DND-41 (cell line): Measurements from ENCODE around the gene FAM180B.

Source experiments
- ATAC-seq: fragments of 200-7000 bp; cut with Tn5 transposase; 3 replicates; pipeline ENCODE4 v1.9.1; 2021; ENCODE audit warnings: low read depth; ENCODE audit not compliant: insufficient read depth
- DNase-seq: peaks from one replicate; pipeline ENCODE4 v3.0.0-alpha.2; 2020
- H2AFZ ChIP-seq: 2 replicates; pipeline ENCODE4 v1.6.0; 2012; ENCODE audit warnings: low read depth, low read length
- H3K27ac ChIP-seq: 2 replicates; pipeline ENCODE4 v1.5.1; 2012; ENCODE audit warnings: low read length, inconsistent platforms
- H3K27me3 ChIP-seq: fragments of 200-600 bp; sonication (generic); 2 replicates; pipeline ENCODE4 v1.6.0; 2012; ENCODE audit warnings: low read length, mild to moderate bottlenecking, inconsistent platforms; ENCODE audit not compliant: insufficient read depth, poor library complexity
- H3K36me3 ChIP-seq: 2 replicates; pipeline ENCODE4 v1.5.1; 2012; ENCODE audit warnings: low read length, inconsistent platforms; ENCODE audit not compliant: insufficient read depth
- H3K4me1 ChIP-seq: 2 replicates; pipeline ENCODE4 v1.5.1; 2012; ENCODE audit warnings: mild to moderate bottlenecking, low read length; ENCODE audit not compliant: insufficient read depth
- H3K4me2 ChIP-seq: 2 replicates; pipeline ENCODE4 v1.6.0; 2012; ENCODE audit warnings: mild to moderate bottlenecking, moderate library complexity, low read length, inconsistent platforms; ENCODE audit not compliant: insufficient read depth
- H3K4me3 ChIP-seq, 2 experiments: fragments of 200-600 bp in 1 of 2; shearing (Covaris generic) in 1 of 2; 2 replicates each; pipeline ENCODE4 v1.5.1; 2012 to 2016; ENCODE audit warnings: inconsistent platforms in 2 of 2, low read length in 2 of 2, mild to moderate bottlenecking in 2 of 2, low read depth in 1 of 2, moderate library complexity in 1 of 2
- H3K79me2 ChIP-seq: 2 replicates; pipeline ENCODE4 v1.6.0; 2012; ENCODE audit warnings: low read length, inconsistent platforms; ENCODE audit not compliant: insufficient read depth
- H3K9ac ChIP-seq: 2 replicates; pipeline ENCODE4 v1.6.0; 2012; ENCODE audit warnings: low read depth, mild to moderate bottlenecking, inconsistent platforms, low read length, moderate library complexity
- H3K9me3 ChIP-seq: 2 replicates; pipeline ENCODE4 v1.5.1; 2012; ENCODE audit warnings: low read length, moderate library complexity, mild to moderate bottlenecking, inconsistent platforms; ENCODE audit not compliant: insufficient read depth, severe bottlenecking
- H4K20me1 ChIP-seq: 2 replicates; pipeline ENCODE4 v1.6.0; 2012; ENCODE audit warnings: low read length; ENCODE audit not compliant: insufficient read depth
- EZH2 ChIP-seq: IDR thresholded peaks from 3 replicates; pipeline ENCODE4 v1.6.1; 2012; ENCODE audit warnings: borderline replicate concordance, low read depth, mild to moderate bottlenecking, moderate library complexity, low read length, inconsistent platforms; ENCODE audit not compliant: severe bottlenecking
- TF ChIP-seq, protein P1 (sequence below): IDR thresholded peaks from 2 replicates; pipeline ENCODE4 v1.5.1; 2012; ENCODE audit warnings: borderline replicate concordance, low read length, moderate library complexity, mild to moderate bottlenecking; ENCODE audit not compliant: poor library complexity, severe bottlenecking; ENCODE audit errors: extremely low read depth

Gene FAM180B

DNA sequence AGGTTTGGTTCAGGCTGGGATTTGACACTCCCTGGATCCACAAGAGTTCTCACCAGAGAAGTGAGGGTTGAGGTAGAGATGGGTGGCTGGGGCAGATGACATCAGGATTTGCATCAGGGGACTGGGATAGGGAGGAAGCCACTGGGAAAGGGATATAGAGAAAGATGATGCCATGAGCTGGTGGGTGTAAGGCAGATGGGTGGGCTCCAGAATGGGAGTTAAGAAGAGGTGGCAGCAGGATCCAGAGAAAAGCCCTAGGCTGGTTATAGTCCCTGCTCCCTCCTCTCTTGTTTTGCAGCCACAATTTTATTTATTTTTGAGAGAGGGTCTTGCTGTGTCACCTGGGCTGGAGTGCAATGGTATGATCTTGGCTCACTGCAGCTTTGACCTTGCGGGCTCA, 9.5 kb downstream of the FAM180B start:
- H3K4me2 ChIP-seq = no peak overlapping the region

DNA sequence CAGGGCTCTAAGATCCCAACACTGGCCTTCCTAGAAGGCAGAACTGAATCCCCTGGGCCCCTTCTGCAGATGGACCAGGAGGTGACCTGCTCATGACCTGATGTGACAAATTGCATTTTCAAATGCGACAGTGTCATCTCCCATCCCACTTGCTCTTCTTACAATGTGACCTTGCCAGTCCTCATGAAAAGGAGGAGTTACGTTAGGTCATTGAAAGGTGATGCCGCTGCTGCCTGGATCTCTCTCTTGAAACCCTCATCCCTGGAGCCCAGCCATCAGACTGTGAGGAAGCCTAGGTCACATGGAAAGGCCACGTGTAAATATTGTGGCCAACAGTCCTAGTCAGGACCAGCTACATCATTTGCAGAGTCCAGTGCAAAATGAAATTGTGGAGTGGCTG, 13.4 kb downstream of the FAM180B start:
- Histone ChIP-seq H3K4me3 (no peak overlapping the region), H3K9me3 (no peaks in the 10 kb centered on the region), H3K27me3 (no peaks in the 10 kb centered on the region), H3K9ac (no peak overlapping the region), H3K79me2 (no peaks in the 10 kb centered on the region), H3K27ac (no peak overlapping the region), H3K4me2 (no peak overlapping the region), H4K20me1 (no peaks in the 10 kb centered on the region), H2AFZ (no peak overlapping the region), H3K4me1 (no peaks in the 10 kb centered on the region), H3K36me3 (no peaks in the 10 kb centered on the region)
- ATAC-seq (no peak), DNase-seq (no peak)
- no peak for TF ChIP-seq EZH2

More for the DNA sequence above, 9.5 kb downstream of the FAM180B start:
- DNase-seq (no peak), ATAC-seq (no peak)
- no peaks in the 10 kb centered on the region for H3K4me1 ChIP-seq
- H3K9ac ChIP-seq = no peak overlapping the region
- TF ChIP-seq, protein P1, sequence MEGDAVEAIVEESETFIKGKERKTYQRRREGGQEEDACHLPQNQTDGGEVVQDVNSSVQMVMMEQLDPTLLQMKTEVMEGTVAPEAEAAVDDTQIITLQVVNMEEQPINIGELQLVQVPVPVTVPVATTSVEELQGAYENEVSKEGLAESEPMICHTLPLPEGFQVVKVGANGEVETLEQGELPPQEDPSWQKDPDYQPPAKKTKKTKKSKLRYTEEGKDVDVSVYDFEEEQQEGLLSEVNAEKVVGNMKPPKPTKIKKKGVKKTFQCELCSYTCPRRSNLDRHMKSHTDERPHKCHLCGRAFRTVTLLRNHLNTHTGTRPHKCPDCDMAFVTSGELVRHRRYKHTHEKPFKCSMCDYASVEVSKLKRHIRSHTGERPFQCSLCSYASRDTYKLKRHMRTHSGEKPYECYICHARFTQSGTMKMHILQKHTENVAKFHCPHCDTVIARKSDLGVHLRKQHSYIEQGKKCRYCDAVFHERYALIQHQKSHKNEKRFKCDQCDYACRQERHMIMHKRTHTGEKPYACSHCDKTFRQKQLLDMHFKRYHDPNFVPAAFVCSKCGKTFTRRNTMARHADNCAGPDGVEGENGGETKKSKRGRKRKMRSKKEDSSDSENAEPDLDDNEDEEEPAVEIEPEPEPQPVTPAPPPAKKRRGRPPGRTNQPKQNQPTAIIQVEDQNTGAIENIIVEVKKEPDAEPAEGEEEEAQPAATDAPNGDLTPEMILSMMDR = no peak
- no peak for TF ChIP-seq EZH2
- no peaks in the 10 kb centered on the region for H4K20me1 ChIP-seq
- H3K79me2 ChIP-seq = no peaks in the 10 kb centered on the region
- H3K9me3 ChIP-seq = no peaks in the 10 kb centered on the region
- no peak overlapping the region for H2AFZ ChIP-seq
- no peaks in the 10 kb centered on the region for H3K36me3 ChIP-seq
- no peak overlapping the region for H3K27ac ChIP-seq
- no peaks in the 10 kb centered on the region for H3K27me3 ChIP-seq
- no peak overlapping the region for H3K4me3 ChIP-seq

DNA sequence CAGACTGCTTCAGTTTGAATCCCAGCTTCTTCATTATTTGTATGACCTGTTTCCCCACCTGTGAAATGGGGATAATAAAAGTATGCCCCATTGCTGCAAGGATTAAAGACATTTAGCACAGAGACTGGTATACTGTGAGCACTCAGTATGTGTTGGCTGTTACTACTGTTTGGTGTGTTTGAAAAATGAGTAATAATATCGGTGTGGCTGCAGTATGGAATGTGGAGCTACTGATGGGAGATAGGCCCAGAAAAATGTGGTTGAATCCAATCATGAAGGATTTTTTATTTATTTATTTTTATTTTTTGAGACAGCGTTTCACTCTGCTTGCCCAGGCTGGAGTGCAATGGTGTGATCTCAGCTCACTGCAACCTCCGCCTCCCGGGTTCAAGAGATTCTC, 16.8 kb downstream of the FAM180B start:
- Histone ChIP-seq H2AFZ (no peak overlapping the region), H3K9me3 (no peaks in the 10 kb centered on the region), H3K4me2 (no peak overlapping the region), H3K36me3 (no peaks in the 10 kb centered on the region), H3K4me3 (no peak overlapping the region), H4K20me1 (no peaks in the 10 kb centered on the region), H3K4me1 (no peaks in the 10 kb centered on the region), H3K27me3 (no peaks in the 10 kb centered on the region), H3K79me2 (no peaks in the 10 kb centered on the region), H3K27ac (no peak overlapping the region), H3K9ac (no peak overlapping the region)
- DNase-seq (no peak), ATAC-seq (no peak)
- TF ChIP-seq, protein P1 = no peak
- no peak for TF ChIP-seq EZH2

DNA sequence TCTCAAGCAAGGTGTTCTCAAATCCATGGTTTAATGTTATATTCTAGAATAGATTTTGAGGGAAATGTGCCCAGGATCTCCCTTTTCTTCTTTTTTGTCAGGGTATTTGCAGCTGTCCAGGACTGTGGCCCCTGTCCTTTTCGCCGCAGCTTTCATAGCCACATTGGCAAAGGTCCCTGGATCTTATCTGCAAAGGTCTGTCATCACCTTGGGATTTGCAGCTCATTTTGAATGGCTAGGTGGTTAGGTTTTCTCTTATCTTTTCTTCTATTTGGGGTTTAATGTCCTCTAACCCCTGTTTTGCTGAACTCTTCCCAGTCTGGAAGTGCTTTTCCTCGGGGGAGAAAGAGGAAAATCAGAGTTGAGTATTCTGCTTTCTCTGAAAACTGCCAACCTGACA, 19.4 kb downstream of the FAM180B start:
- H3K4me1 ChIP-seq = no peaks in the 10 kb centered on the region
- H3K27me3 ChIP-seq = no peaks in the 10 kb centered on the region
- H2AFZ ChIP-seq = no peak overlapping the region
- H3K4me2 ChIP-seq = no peak overlapping the region
- no peak overlapping the region for H3K9ac ChIP-seq
- no peaks in the 10 kb centered on the region for H4K20me1 ChIP-seq
- DNase-seq = no peak
- H3K9me3 ChIP-seq = no peaks in the 10 kb centered on the region
- 0 out of 2 replicates have a peak, but pooled peaks cover under 1% of the 10 kb centered on the region for H3K36me3 ChIP-seq
- ATAC-seq = no peak
- no peak overlapping the region for H3K4me3 ChIP-seq
- TF ChIP-seq, protein P1 = no peak
- TF ChIP-seq EZH2 = no peak
- no peak overlapping the region for H3K27ac ChIP-seq
- H3K79me2 ChIP-seq = no peaks in the 10 kb centered on the region
